ENCODE measurements around the gene TRAF3IP1.
"Not testable (repeated sequence)": the region's sequence is repeated elsewhere in the genome, so short reads cannot be mapped to it uniquely, and the experiment has no call there.

The TRAF3IP1 gene

GRCh38 chr2:238351315-238351714 is 31.0 kb downstream of the TRAF3IP1 start:
- no peaks in the 10 kb centered on the region for H3K27me3 ChIP-seq (ENCODE audit: insufficient read depth, low read length)
- no peak overlapping the region for H3K27ac ChIP-seq (ENCODE audit: low read length)
- H3K9me3 ChIP-seq (ENCODE audit: insufficient read depth, low read depth, low read length), result no peaks in the 10 kb centered on the region
- no peak overlapping the region for H3K4me3 ChIP-seq (ENCODE audit: low read length)
- H3K36me3 ChIP-seq (ENCODE audit: insufficient read depth, low read depth, low read length), result peaks cover 16% of the 10 kb centered on the region
- no peak overlapping the region for H3K9ac ChIP-seq (ENCODE audit: low read depth, low read length)
- H3K4me1 ChIP-seq (ENCODE audit: insufficient read depth, low read length), result no peaks in the 10 kb centered on the region

DNA sequence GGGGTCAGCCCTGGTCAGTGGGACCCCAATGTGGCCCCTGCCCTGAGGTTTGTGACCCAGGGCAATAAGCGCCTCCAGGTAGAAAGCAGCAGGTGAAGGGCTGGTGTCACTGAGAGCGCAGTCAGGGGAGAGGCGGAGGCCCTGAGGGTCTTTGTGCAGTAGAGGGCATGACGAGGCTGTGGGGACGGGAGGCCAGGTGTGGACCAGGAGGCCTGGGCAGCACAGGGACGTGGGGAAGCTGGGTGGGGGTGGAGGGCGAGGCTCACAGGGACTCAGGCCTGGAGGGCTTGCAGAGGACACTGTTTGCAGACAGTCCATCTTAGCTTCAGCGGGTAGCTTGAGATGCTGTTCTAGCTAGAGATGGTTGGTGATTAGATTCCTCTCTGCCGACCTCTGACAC is 32.0 kb downstream of the TRAF3IP1 start:
- Histone ChIP-seq H3K36me3 (ENCODE audit: insufficient read depth, low read depth, low read length) (peaks cover 16% of the 10 kb centered on the region), H3K27me3 (ENCODE audit: insufficient read depth, low read length) (no peaks in the 10 kb centered on the region), H3K9ac (ENCODE audit: low read depth, low read length) (no peak overlapping the region)

GRCh38 chr2:238358769-238359168 is 38.5 kb downstream of the TRAF3IP1 start:
- no peak overlapping the region for H3K4me3 ChIP-seq (ENCODE audit: low read length)
- no peak overlapping the region for H3K9ac ChIP-seq (ENCODE audit: low read depth, low read length)
- H3K36me3 ChIP-seq (ENCODE audit: insufficient read depth, low read depth, low read length), result peaks cover 11% of the 10 kb centered on the region; the same call in 1 of the 2 replicates
- H3K27ac ChIP-seq (ENCODE audit: low read length), result no peak overlapping the region
- H3K9me3 ChIP-seq (ENCODE audit: insufficient read depth, low read depth, low read length), result no peaks in the 10 kb centered on the region
- H3K4me1 ChIP-seq (ENCODE audit: insufficient read depth, low read length), result no peaks in the 10 kb centered on the region
- no peaks in the 10 kb centered on the region for H3K27me3 ChIP-seq (ENCODE audit: insufficient read depth, low read length)

More for the DNA sequence above, 32.0 kb downstream of the TRAF3IP1 start:
- Histone ChIP-seq H3K9me3 (ENCODE audit: insufficient read depth, low read depth, low read length) (no peaks in the 10 kb centered on the region), H3K4me1 (ENCODE audit: insufficient read depth, low read length) (no peaks in the 10 kb centered on the region), H3K27ac (ENCODE audit: low read length) (no peak overlapping the region), H3K4me3 (ENCODE audit: low read length) (no peak overlapping the region)

- H3K27ac ChIP-seq (ENCODE audit: low read length), result no peak overlapping the region
- H3K4me3 ChIP-seq (ENCODE audit: low read length), result no peak overlapping the region
- H3K36me3 ChIP-seq (ENCODE audit: insufficient read depth, low read depth, low read length), result peaks cover 11% of the 10 kb centered on the region; the same call in 1 of the 2 replicates
- no peak overlapping the region for H3K9ac ChIP-seq (ENCODE audit: low read depth, low read length)
- H3K4me1 ChIP-seq (ENCODE audit: insufficient read depth, low read length), result no peaks in the 10 kb centered on the region
- H3K9me3 ChIP-seq (ENCODE audit: insufficient read depth, low read depth, low read length), result no peaks in the 10 kb centered on the region
- no peaks in the 10 kb centered on the region for H3K27me3 ChIP-seq (ENCODE audit: insufficient read depth, low read length)
Measured at GRCh38 chr2:238359403-238359802, 39.1 kb downstream of the TRAF3IP1 start.

GRCh38 chr2:238361877-238362276 is 41.6 kb downstream of the TRAF3IP1 start:
- no peaks in the 10 kb centered on the region for H3K4me1 ChIP-seq (ENCODE audit: insufficient read depth, low read length)
- no peak overlapping the region for H3K9ac ChIP-seq (ENCODE audit: low read depth, low read length)
- H3K9me3 ChIP-seq (ENCODE audit: insufficient read depth, low read depth, low read length), result no peaks in the 10 kb centered on the region
- no peak overlapping the region for H3K27ac ChIP-seq (ENCODE audit: low read length)
- no peaks in the 10 kb centered on the region for H3K27me3 ChIP-seq (ENCODE audit: insufficient read depth, low read length)
- peaks cover 11% of the 10 kb centered on the region; the same call in 1 of the 2 replicates for H3K36me3 ChIP-seq (ENCODE audit: insufficient read depth, low read depth, low read length)
- no peak overlapping the region for H3K4me3 ChIP-seq (ENCODE audit: low read length)

GRCh38 chr2:238362626-238363025 is 42.3 kb downstream of the TRAF3IP1 start:
- Histone ChIP-seq H3K9me3 (ENCODE audit: insufficient read depth, low read depth, low read length) (no peaks in the 10 kb centered on the region), H3K27ac (ENCODE audit: low read length) (no peak overlapping the region), H3K9ac (ENCODE audit: low read depth, low read length) (no peak overlapping the region), H3K4me3 (ENCODE audit: low read length) (no peak overlapping the region), H3K27me3 (ENCODE audit: insufficient read depth, low read length) (no peaks in the 10 kb centered on the region), H3K4me1 (ENCODE audit: insufficient read depth, low read length) (no peaks in the 10 kb centered on the region), H3K36me3 (ENCODE audit: insufficient read depth, low read depth, low read length) (peaks cover 11% of the 10 kb centered on the region; the same call in 1 of the 2 replicates)

DNA sequence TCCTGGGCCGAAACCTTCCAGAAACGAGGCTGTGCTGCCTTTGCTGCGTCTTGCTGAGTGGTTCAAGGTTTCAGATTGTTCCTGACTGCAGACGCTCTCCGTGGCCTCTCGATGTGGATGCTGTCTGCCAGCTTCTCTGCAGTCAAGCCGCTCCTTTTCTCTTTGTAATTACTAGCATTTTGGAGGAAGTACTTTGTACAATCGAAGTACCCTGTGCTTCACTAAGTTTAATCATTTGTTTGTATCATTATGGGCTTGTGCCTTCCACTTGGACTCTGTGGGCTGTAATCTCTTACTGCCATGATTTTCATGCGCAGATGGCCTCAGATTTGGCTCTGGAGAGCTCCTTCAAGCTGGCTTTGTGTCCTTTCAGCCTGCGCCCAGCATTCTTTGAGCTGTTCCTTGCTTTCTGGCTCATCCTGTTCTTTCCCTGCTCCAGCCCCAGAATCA is 49.3 kb downstream of the TRAF3IP1 start:
- no peak overlapping the region for H3K4me3 ChIP-seq (ENCODE audit: low read length)
- no peaks in the 10 kb centered on the region for H3K36me3 ChIP-seq (ENCODE audit: insufficient read depth, low read depth, low read length)
- no peaks in the 10 kb centered on the region for H3K4me1 ChIP-seq (ENCODE audit: insufficient read depth, low read length)
- H3K27me3 ChIP-seq (ENCODE audit: insufficient read depth, low read length), result no peaks in the 10 kb centered on the region
- H3K9me3 ChIP-seq (ENCODE audit: insufficient read depth, low read depth, low read length), result no peaks in the 10 kb centered on the region
- no peak overlapping the region for H3K27ac ChIP-seq (ENCODE audit: low read length)
- no peak overlapping the region for H3K9ac ChIP-seq (ENCODE audit: low read depth, low read length)

- no peak overlapping the region for H3K4me3 ChIP-seq (ENCODE audit: low read length)
- H3K27me3 ChIP-seq (ENCODE audit: insufficient read depth, low read length), result no peaks in the 10 kb centered on the region
- no peaks in the 10 kb centered on the region for H3K9me3 ChIP-seq (ENCODE audit: insufficient read depth, low read depth, low read length)
- no peaks in the 10 kb centered on the region for H3K4me1 ChIP-seq (ENCODE audit: insufficient read depth, low read length)
- H3K9ac ChIP-seq (ENCODE audit: low read depth, low read length), result no peak overlapping the region
- no peak overlapping the region for H3K27ac ChIP-seq (ENCODE audit: low read length)
- no peaks in the 10 kb centered on the region for H3K36me3 ChIP-seq (ENCODE audit: insufficient read depth, low read depth, low read length)
Measured at GRCh38 chr2:238370094-238370822, 49.9 kb downstream of the TRAF3IP1 start.

DNA sequence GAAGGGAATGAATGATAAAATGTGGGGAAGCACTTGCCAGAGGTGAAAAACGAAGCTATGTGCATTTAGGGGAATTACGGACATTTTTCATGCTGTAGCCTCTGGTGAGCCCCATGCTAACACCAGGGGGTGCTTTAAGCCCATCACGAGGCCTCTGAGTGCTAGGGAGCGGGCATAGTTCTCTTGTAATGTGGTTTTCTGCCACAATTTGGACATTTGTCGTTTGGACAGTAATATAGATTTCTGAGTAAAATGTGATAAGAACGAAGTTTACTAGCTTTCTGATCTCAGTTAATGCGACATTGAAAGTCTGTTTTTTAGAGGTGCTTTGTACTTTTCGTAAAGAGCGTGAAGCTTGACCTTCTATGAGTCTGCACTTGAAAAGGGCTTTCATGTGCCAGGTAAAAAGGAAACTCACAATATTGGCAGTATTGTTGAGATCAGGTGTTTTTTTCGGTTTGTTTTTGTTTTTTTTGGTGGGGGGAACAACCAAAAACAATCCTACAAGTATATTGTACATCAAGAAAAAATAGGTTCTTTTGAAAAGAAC is 50.6 kb downstream of the TRAF3IP1 start:
- Histone ChIP-seq H3K4me1 (ENCODE audit: insufficient read depth, low read length) (no peaks in the 10 kb centered on the region; the same call in 1 of the 2 replicates), H3K36me3 (ENCODE audit: insufficient read depth, low read depth, low read length) (no peaks in the 10 kb centered on the region), H3K27me3 (ENCODE audit: insufficient read depth, low read length) (no peaks in the 10 kb centered on the region), H3K9me3 (ENCODE audit: insufficient read depth, low read depth, low read length) (no peaks in the 10 kb centered on the region), H3K9ac (ENCODE audit: low read depth, low read length) (no peak overlapping the region), H3K4me3 (ENCODE audit: low read length) (no peak overlapping the region), H3K27ac (ENCODE audit: low read length) (no peak overlapping the region)

GRCh38 chr2:238372277-238372676 is 52.0 kb downstream of the TRAF3IP1 start:
- not testable (repeated sequence) for H3K36me3 ChIP-seq (ENCODE audit: insufficient read depth, low read depth, low read length); H3K4me3 ChIP-seq (ENCODE audit: low read length); H3K9ac ChIP-seq (ENCODE audit: low read depth, low read length); H3K27ac ChIP-seq (ENCODE audit: low read length); H3K4me1 ChIP-seq (ENCODE audit: insufficient read depth, low read length); H3K27me3 ChIP-seq (ENCODE audit: insufficient read depth, low read length); H3K9me3 ChIP-seq (ENCODE audit: insufficient read depth, low read depth, low read length)

DNA sequence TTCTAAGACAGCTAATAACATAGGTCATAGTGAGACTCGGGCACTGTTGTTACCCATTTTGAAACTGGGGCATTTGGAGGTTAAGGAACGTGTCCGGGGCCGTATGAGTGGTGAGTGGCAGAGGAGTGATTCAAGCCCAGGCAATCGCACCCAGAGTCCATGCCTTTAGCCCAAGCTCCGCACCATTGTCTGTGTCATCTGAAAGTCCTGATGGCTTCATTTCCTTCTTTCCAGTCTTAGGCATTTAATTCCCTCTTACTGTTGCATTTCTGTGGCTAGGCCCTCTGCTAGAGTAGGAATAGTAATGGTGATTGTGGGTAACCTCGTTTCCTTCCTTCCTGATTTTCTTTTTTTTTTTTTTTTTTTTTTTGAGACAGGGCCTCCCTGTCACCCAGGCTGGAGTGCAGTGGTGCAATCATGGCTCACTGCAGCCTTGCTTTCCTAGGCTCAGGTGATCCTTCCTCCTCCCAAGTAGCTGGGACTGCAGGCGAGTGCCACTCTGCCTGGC is 56.6 kb downstream of the TRAF3IP1 start:
- no peaks in the 10 kb centered on the region for H3K36me3 ChIP-seq (ENCODE audit: insufficient read depth, low read depth, low read length)
- H3K27me3 ChIP-seq (ENCODE audit: insufficient read depth, low read length), result no peaks in the 10 kb centered on the region
- H3K4me3 ChIP-seq (ENCODE audit: low read length), result no peak overlapping the region
- peaks cover 5% of the 10 kb centered on the region; the same call in 1 of the 2 replicates for H3K4me1 ChIP-seq (ENCODE audit: insufficient read depth, low read length)
- H3K9me3 ChIP-seq (ENCODE audit: insufficient read depth, low read depth, low read length), result no peaks in the 10 kb centered on the region
- H3K9ac ChIP-seq (ENCODE audit: low read depth, low read length), result no peak overlapping the region
- no peak overlapping the region for H3K27ac ChIP-seq (ENCODE audit: low read length)
